ENCODE measurements around the gene PIAS4. TPM values are rescaled to one million over a fixed set of nuclear protein-coding genes. Genes with fewer than 3 reads are reported as not detected.
"Not testable (repeated sequence)": the region's sequence is repeated elsewhere in the genome, so short reads cannot be mapped to it uniquely, and the experiment has no call there.

PIAS4 gene
- total RNA-seq, 2 experiments from 2014 or later, result 34.2 to 35.6 TPM

- Mint-ChIP-seq H3K36me3 (ENCODE audit: low read depth) (peaks cover 47% of the 10 kb centered on the region), H3K27ac (peak within 1 kb of the TSS; percentile 92), H3K27me3 (ENCODE audit: low read depth) (no peaks in the 10 kb centered on the region), H3K4me3 (peak within 1 kb of the TSS; percentile 95), H3K4me1 (ENCODE audit: low read depth) (peaks cover 53% of the 10 kb centered on the region), H3K9me3 (ENCODE audit: insufficient read depth) (no peaks in the 10 kb centered on the region)
- CTCF ChIA-PET, result interaction anchor here (0.7 to 2.1 kb wide), 18 partner anchors 8 to 1806 kb away, joined by 3 to 14 read pairs (median 4); partner anchors contain the start of genes DAPK3, DUS3L and PIAS4
- POLR2A ChIA-PET, result interaction anchor here (0.6 to 3.3 kb wide), 25 partner anchors 8 to 1640 kb away, joined by 3 to 32 read pairs (median 5); partner anchors contain the start of genes CHAF1A, DAPK3, MPND and PIAS4
- peak; percentile 92 for DNase-seq
- ATAC-seq, result peak; percentile 53
These were observed 22.5 kb upstream of the PIAS4 start, which contains the start of gene EEF2 for GRCh38 chr19:3984908-3985642. EEF2 (minus strand) TSS chr19:3985463; CDS start chr19:3985380, 83 bp downstream.

- ATAC-seq, result no peak
- Mint-ChIP-seq H3K36me3 (ENCODE audit: low read depth) (peaks cover 45% of the 10 kb centered on the region), H3K9me3 (ENCODE audit: insufficient read depth) (no peaks in the 10 kb centered on the region), H3K27me3 (ENCODE audit: low read depth) (no peaks in the 10 kb centered on the region), H3K4me3 (peak overlapping the region; percentile 95), H3K4me1 (ENCODE audit: low read depth) (peaks cover 55% of the 10 kb centered on the region), H3K27ac (peak overlapping the region; percentile 92)
- ChIA-PET POLR2A (interaction anchor here (0.6 to 3.3 kb wide), 24 partner anchors 9 to 1639 kb away, joined by 3 to 32 read pairs (median 5); partner anchors contain the start of genes CHAF1A, DAPK3, MPND and PIAS4), CTCF (interaction anchor here (0.7 to 2.1 kb wide), 20 partner anchors 9 to 1805 kb away, joined by 3 to 14 read pairs (median 4); partner anchors contain the start of genes DAPK3, DUS3L and PIAS4)
- DNase-seq, result no peak
These were observed 21.8 kb upstream of the PIAS4 start for GRCh38 chr19:3985643-3986259.

- H3K27me3 Mint-ChIP-seq (ENCODE audit: low read depth), result no peaks in the 10 kb centered on the region
- ATAC-seq (peak; percentile 26), DNase-seq (peak; percentile 83)
- H3K4me3 Mint-ChIP-seq, result peak overlapping the region; percentile 95
- peaks cover 39% of the 10 kb centered on the region for H3K36me3 Mint-ChIP-seq (ENCODE audit: low read depth)
- CTCF ChIA-PET, result interaction anchor here (0.8 to 2.1 kb wide), 17 partner anchors 9 to 1805 kb away, joined by 3 to 14 read pairs (median 4); partner anchors contain the start of genes DAPK3, DUS3L and PIAS4
- peak overlapping the region; percentile 92 for H3K27ac Mint-ChIP-seq
- no peaks in the 10 kb centered on the region for H3K9me3 Mint-ChIP-seq (ENCODE audit: insufficient read depth)
- POLR2A ChIA-PET, result interaction anchor here (0.7 to 3.3 kb wide), 8 partner anchors 15 to 357 kb away, joined by 3 to 32 read pairs (median 5); partner anchors contain the start of genes DAPK3 and MPND
- H3K4me1 Mint-ChIP-seq (ENCODE audit: low read depth), result peaks cover 54% of the 10 kb centered on the region
These were observed 21.1 kb upstream of the PIAS4 start for GRCh38 chr19:3986260-3987041.

GRCh38 chr19:3987619-3988371 is 19.7 kb upstream of the PIAS4 start:
- DNase-seq (peak; percentile 94), ATAC-seq (peak; percentile 26)
- Mint-ChIP-seq H3K4me1 (ENCODE audit: low read depth) (peaks cover 46% of the 10 kb centered on the region), H3K27ac (peak overlapping the region; percentile 92), H3K27me3 (ENCODE audit: low read depth) (no peaks in the 10 kb centered on the region), H3K9me3 (ENCODE audit: insufficient read depth) (no peaks in the 10 kb centered on the region), H3K36me3 (ENCODE audit: low read depth) (peaks cover 26% of the 10 kb centered on the region), H3K4me3 (peak overlapping the region; percentile 95)
- ChIA-PET POLR2A (interaction anchor here (0.8 to 1.5 kb wide), 5 partner anchors 17 to 414 kb away, joined by 3 to 5 read pairs (median 4); partner anchors contain the start of genes APBA3, CHAF1A, DAPK3 and MRPL54), CTCF (interaction anchor here (0.8 to 2.1 kb wide), 17 partner anchors 10 to 392 kb away, joined by 3 to 29 read pairs (median 4); partner anchors contain the start of genes APBA3, DAPK3 and PIAS4)

GRCh38 chr19:3990815-3991117 is 16.8 kb upstream of the PIAS4 start:
- peak overlapping the region; percentile 64 for H3K27ac Mint-ChIP-seq
- CTCF ChIA-PET, result interaction anchor here (1.1 to 2.2 kb wide), 3 partner anchors 10 to 211 kb away, joined by 3 to 9 read pairs (median 5); no protein-coding TSS in a partner anchor
- H3K27me3 Mint-ChIP-seq (ENCODE audit: low read depth), result no peaks in the 10 kb centered on the region
- H3K4me1 Mint-ChIP-seq (ENCODE audit: low read depth), result peaks cover 29% of the 10 kb centered on the region
- H3K4me3 Mint-ChIP-seq, result peak overlapping the region; percentile 4
- POLR2A ChIA-PET, result interaction anchor here (0.9 to 1.0 kb wide), 2 partner anchors 16 to 352 kb away, joined by 3 read pairs; partner anchors contain the start of gene MPND
- no peaks in the 10 kb centered on the region for H3K9me3 Mint-ChIP-seq (ENCODE audit: insufficient read depth)
- peaks cover 2% of the 10 kb centered on the region for H3K36me3 Mint-ChIP-seq (ENCODE audit: low read depth)
- DNase-seq (no peak), ATAC-seq (no peak)

GRCh38 chr19:3995607-3996006 is 11.9 kb upstream of the PIAS4 start:
- peaks cover 2% of the 10 kb centered on the region for H3K36me3 Mint-ChIP-seq (ENCODE audit: low read depth)
- no peak overlapping the region for H3K4me3 Mint-ChIP-seq
- ChIA-PET CTCF (interaction anchor here (1.2 to 2.0 kb wide), 2 partner anchors 12 to 144 kb away, joined by 6 to 7 read pairs; partner anchors contain the start of gene PIAS4), POLR2A (interaction anchor here (0.6 kb wide), 1 partner anchor 33 kb away, joined by 3 read pairs; no protein-coding TSS in a partner anchor)
- no peak for DNase-seq
- no peaks in the 10 kb centered on the region for H3K9me3 Mint-ChIP-seq (ENCODE audit: insufficient read depth)
- peaks cover 10% of the 10 kb centered on the region for H3K4me1 Mint-ChIP-seq (ENCODE audit: low read depth)
- no peak for ATAC-seq
- H3K27ac Mint-ChIP-seq, result no peak overlapping the region
- no peaks in the 10 kb centered on the region for H3K27me3 Mint-ChIP-seq (ENCODE audit: low read depth)

GRCh38 chr19:3998667-3999412 is 8.7 kb upstream of the PIAS4 start:
- CTCF ChIA-PET; H3K4me3 Mint-ChIP-seq; H3K27me3 Mint-ChIP-seq (ENCODE audit: low read depth); DNase-seq; ATAC-seq; H3K36me3 Mint-ChIP-seq (ENCODE audit: low read depth); H3K27ac Mint-ChIP-seq; H3K4me1 Mint-ChIP-seq (ENCODE audit: low read depth); H3K9me3 Mint-ChIP-seq (ENCODE audit: insufficient read depth): not testable (repeated sequence)
- POLR2A ChIA-PET, result interaction anchor here (0.6 kb wide), 1 partner anchor 205 kb away, joined by 3 read pairs; no protein-coding TSS in a partner anchor

- DNase-seq; H3K36me3 Mint-ChIP-seq (ENCODE audit: low read depth); H3K4me3 Mint-ChIP-seq; H3K27me3 Mint-ChIP-seq (ENCODE audit: low read depth); H3K4me1 Mint-ChIP-seq (ENCODE audit: low read depth); H3K27ac Mint-ChIP-seq; H3K9me3 Mint-ChIP-seq (ENCODE audit: insufficient read depth); POLR2A ChIA-PET; ATAC-seq: not testable (repeated sequence)
- CTCF ChIA-PET, result interaction anchor here (1.3 to 1.4 kb wide), 3 partner anchors 10 to 139 kb away, joined by 3 to 6 read pairs (median 5); no protein-coding TSS in a partner anchor
These were observed 6.7 kb upstream of the PIAS4 start for GRCh38 chr19:4000798-4001197.

- DNase-seq; H3K9me3 Mint-ChIP-seq (ENCODE audit: insufficient read depth); H3K36me3 Mint-ChIP-seq (ENCODE audit: low read depth); ATAC-seq; H3K27ac Mint-ChIP-seq; H3K27me3 Mint-ChIP-seq (ENCODE audit: low read depth): not testable (repeated sequence)
- peak overlapping the region; percentile 34 for H3K4me3 Mint-ChIP-seq
- H3K4me1 Mint-ChIP-seq (ENCODE audit: low read depth), result peaks cover 18% of the 10 kb centered on the region
- POLR2A ChIA-PET, result interaction anchor here (0.6 to 2.7 kb wide), 2 partner anchors 21 to 1536 kb away, joined by 3 to 17 read pairs; partner anchors contain the start of gene EEF2
- CTCF ChIA-PET, result interaction anchor here (1.1 to 3.9 kb wide), 2 partner anchors 18 to 20 kb away, joined by 3 to 29 read pairs; partner anchors contain the start of gene EEF2
These were observed 2.1 kb upstream of the PIAS4 start for GRCh38 chr19:4005436-4005835.
